Astrocyte of the spinal cord (primary cell): Measurements from ENCODE around the gene POMGNT2.
A peak's percentile ranks its signal among the peaks of the same experiment; 100 is the strongest.

Source experiments
- DNase-seq: peaks from one replicate; pipeline ENCODE4 v3.0.0; 2011; ENCODE audit warnings: low read depth, low spot score
- H3K4me3 ChIP-seq: 2 replicates; pipeline ENCODE4 v1.5.1; 2011; ENCODE audit warnings: low read depth, mild to moderate bottlenecking, low read length, moderate library complexity
- in situ Hi-C: cut with HindIII; loops from 2 replicates; pipeline ENCODE4 v1.10.0; 2017; ENCODE audit warnings: low sequenced_read_pairs
- TF ChIP-seq, protein P1 (sequence below): IDR thresholded peaks from 2 replicates; pipeline ENCODE4 v1.5.1; 2012; ENCODE audit warnings: low read depth, mild to moderate bottlenecking, low read length, inconsistent platforms

POMGNT2 gene

DNA sequence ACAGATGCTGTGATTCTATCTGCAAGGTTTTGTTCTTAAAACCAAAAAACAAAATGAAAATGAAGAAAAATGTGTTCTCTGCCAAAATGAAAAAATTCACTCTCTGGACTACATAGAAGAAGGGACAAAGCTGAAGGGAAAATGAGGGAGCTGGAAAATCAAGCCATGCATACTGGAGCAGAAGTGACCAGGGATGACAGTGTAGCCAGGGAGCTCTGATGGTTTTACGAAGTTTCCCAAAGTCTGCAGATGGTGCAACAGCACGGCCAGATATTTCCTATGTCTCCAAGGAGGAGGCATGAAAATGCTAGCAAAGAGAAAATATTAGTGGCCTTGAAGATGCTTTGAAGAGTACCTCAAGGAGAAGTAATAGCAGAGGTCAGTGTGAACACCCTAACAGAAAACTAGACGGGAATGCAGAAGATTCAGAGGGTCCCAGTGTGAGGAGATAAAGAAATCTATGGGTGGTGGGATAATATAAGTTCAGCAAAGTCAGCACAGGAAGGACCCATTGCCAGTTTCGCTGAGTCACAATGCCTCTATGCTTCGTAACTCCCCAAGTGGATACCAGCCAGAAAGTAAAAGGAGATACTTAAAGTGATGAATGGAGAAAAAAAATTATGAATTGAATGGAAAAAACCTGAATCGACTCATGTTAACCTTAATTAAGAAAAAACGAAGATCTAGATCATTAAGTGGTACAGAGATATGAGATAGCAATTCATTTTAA lies 39.0 kb upstream of the POMGNT2 start:
- TF ChIP-seq, protein P1, sequence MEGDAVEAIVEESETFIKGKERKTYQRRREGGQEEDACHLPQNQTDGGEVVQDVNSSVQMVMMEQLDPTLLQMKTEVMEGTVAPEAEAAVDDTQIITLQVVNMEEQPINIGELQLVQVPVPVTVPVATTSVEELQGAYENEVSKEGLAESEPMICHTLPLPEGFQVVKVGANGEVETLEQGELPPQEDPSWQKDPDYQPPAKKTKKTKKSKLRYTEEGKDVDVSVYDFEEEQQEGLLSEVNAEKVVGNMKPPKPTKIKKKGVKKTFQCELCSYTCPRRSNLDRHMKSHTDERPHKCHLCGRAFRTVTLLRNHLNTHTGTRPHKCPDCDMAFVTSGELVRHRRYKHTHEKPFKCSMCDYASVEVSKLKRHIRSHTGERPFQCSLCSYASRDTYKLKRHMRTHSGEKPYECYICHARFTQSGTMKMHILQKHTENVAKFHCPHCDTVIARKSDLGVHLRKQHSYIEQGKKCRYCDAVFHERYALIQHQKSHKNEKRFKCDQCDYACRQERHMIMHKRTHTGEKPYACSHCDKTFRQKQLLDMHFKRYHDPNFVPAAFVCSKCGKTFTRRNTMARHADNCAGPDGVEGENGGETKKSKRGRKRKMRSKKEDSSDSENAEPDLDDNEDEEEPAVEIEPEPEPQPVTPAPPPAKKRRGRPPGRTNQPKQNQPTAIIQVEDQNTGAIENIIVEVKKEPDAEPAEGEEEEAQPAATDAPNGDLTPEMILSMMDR, result no peak
- DNase-seq, result peak; percentile 25
- in situ Hi-C loops, result no loop called here
- H3K4me3 ChIP-seq, result no peak overlapping the region

DNA sequence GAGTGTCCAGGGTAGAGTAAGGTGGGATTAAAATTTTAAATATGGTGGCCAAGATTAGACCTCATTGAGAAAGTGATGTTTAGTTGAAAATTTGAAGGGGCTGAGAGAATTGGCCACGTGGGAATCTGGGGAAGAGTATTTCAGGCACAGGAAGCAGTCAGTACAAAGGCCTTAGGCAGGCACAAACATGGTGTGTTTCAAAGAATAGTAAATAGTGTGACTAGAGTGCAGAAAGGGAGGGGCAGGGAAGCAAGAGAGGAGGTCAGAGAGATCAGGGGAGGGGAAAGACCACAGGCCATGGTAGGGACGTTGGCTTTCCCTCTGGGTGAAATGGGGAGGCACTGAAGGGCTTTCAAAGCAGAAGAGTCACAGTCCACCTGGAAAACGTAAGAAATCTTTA lies 36.6 kb upstream of the POMGNT2 start:
- DNase-seq, result no peak
- in situ Hi-C loops, result no loop called here
- TF ChIP-seq, protein P1, result no peak
- no peak overlapping the region for H3K4me3 ChIP-seq

DNA sequence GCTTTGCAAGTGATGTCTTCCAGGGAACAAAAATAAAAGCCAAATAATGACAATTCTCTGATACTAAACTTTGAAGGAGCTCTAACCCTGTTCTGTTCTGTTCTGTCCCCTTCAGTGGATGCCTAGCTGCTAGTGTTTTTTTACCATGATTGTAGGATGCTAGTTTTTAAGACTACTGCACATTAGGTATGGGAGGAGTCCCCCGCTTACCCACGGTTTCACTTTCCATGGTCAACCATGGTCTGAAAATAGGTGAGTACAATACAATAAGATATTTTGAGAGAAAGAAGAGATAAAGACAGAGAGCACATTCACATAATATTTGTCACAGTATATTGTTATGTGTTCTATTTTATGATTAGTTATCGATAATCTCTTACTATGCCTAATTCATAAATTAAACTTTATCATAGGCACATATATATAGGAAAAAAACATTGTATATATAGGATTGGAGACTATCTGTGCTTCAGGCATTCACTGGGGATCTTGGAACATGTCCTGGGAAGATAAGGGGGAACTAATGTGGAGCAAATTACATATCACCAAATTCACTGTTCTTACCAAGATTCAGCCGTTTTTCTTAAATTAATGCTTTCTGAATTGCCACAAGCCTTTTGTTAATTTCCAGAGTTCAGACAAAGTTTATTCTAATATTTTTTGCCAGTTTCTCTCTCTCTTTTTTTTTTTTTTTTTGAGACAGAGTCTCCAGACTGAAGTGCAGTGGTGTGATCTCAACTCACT lies 32.8 kb upstream of the POMGNT2 start:
- DNase-seq, result no peak
- in situ Hi-C loops, result no loop called here
- TF ChIP-seq, protein P1, result no peak
- no peak overlapping the region for H3K4me3 ChIP-seq

DNA sequence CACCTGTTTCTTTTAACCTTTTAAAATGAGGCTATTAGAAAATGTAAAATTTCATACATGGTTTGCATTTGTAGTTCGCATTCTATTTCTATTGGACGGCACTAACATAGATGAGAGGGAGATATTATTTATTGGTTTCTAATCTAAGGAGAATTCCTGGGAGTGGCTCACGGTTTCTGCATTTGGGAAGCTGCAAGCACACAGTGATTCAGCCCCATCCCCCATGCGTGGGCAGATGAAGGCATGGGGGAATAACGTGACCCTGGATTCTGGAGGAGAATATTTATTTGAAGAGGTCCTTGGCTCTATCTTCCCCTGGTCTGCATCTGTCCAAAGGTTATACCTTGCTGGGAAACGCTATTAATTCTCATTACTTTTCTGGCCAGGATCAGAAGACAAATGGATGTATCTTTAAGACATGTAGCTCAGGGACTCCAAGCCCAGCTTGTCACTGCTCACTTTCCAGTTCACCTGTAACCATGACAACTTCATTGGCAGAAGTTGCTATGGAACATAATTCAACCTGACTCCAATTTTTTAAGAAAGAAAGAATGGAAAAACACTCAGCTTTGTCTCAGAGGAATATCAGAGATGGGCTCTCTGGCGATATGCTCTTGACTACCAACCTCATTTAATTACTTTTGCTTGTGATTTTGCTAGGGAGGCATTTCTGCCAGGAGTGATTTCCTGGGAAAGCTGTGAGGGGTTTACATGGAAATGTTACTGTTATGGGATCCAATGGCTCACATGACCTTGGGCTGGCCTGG lies 27.2 kb upstream of the POMGNT2 start:
- TF ChIP-seq, protein P1, result no peak
- in situ Hi-C loops, result no loop called here
- no peak overlapping the region for H3K4me3 ChIP-seq
- no peak for DNase-seq

DNA sequence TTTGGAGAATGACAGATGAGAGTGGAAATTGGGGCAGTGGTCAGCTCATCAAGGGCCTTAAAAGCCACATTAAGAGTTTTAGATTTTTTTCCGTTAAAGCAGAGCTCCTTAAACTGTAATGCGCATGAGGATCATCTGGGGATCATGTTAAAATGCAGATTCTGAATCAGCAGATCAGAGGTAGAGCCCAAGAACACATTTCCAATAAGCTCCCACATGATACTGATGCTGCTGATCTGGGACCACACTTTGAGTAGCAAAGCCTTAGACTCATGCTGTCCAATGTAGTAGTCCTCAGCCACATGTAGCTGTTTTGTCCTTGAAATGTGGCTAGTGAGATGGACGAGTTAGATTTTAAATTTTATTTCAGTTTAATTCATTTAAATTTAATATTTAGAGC lies 26.3 kb upstream of the POMGNT2 start:
- TF ChIP-seq, protein P1, result no peak
- no peak overlapping the region for H3K4me3 ChIP-seq
- no peak for DNase-seq
- in situ Hi-C loops, result no loop called here

DNA sequence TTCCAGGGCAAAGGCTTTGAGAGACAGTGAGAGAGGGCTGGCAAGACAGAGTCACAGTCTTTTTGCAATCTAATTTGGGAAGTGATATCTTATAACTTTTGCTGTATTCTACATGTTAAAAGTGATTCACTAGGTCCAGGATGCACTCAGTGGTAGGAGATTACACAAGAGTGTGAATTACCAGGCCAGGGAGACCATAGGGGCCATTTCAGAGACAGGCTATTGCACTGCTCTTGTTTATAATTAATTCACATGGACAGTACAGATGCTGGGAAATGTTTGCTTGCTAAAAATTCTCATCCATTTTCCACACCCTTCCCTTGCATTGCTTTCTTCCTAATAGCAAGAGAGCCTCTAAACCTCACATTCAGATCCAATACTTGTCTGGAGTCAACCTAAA lies 22.6 kb upstream of the POMGNT2 start:
- DNase-seq, result no peak
- TF ChIP-seq, protein P1, result no peak
- no peak overlapping the region for H3K4me3 ChIP-seq
- in situ Hi-C loops, result no loop called here
